GM15510 (cell line): ENCODE measurements around the gene ZNF469.

Experiments used
- POLR2A ChIP-seq: IDR thresholded peaks from 3 replicates; pipeline ENCODE4 v1.6.1; 2011; ENCODE audit warnings: borderline replicate concordance; ENCODE audit not compliant: insufficient read length; ENCODE audit errors: extremely low read depth

ZNF469 gene

DNA sequence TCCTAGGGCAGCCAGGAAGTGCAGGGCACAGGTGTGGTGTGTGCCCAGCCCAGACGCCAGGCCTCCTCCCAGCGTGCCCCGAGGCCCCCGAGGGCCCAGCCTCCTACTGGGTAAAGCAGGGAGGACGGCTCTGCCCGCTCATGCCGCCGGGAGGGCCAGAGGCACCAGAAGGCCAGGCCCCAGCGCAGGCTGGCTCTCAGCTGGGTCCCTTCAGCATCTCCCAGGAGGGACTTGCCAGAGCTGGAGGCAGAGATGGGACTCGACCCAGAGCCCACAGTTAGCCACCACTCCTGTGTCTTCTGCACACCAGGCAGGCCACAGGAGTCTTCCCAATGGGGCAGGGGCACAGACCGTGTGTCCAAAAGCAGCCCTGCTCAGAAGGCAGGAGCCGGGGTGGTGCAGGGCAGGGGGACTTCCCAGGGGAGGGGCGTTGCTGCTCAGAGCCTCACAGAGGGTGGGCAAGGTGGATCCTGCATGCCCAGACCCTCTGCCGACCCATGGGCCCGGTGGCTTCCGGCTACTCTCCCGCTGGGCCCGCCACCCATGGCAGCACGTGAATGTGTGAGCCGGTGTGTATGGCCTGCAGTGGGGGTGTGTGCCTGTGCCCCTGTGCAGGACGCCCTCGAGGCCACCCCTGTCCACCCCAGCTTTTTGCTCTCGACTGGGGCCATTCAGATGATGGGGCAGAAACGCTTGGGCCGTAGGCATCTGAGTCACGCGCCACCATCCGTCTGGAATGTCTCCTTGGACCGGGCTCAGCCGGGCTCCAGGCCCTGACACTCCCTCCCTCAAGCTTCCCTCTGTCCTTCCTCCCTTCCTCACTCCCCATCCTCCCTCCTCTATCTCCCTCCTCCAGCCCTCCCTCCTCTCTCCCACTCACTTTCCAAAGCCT, 5.7 kb upstream of the ZNF469 start:
- no peak for TF ChIP-seq POLR2A

DNA sequence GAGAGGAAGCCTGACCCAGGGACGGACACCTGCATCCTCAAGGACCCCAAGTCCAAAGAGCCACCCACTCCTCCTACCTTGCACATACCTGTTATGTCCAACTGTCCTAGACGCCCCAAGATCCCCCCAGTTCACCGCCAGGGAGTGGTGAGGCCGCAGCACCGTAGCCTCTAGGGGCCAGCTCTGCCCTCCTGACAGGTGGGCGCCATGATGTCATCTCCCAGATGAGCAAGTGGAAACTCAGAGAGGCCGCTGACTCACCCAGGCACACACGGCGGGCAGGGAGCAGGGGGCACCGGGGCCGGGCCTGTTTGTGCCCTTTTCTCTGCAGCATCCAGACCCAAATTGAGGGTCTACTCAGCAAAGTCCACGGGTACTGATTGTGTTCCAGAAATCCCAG, 4.8 kb upstream of the ZNF469 start:
- no peak for TF ChIP-seq POLR2A

DNA sequence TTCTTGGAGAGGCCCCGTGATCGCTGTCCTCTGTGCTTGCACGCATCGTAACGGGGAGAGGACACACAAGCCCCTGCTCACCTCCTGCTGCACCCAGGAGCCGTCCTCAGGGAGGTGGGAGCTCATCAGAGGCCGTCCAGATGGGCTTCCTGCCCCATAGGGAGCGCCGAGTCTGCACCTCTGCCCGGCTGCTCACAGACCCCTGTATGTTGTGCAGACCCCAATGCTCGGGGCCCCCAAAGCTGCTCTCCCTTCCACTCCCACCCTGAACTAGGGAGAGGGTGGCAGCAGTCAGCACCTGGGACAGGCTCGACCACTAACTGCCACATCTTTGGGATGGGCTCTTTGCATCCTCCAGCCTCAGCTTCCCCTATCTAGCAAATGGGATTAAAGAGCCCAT, 4.4 kb upstream of the ZNF469 start:
- TF ChIP-seq POLR2A = no peak

DNA sequence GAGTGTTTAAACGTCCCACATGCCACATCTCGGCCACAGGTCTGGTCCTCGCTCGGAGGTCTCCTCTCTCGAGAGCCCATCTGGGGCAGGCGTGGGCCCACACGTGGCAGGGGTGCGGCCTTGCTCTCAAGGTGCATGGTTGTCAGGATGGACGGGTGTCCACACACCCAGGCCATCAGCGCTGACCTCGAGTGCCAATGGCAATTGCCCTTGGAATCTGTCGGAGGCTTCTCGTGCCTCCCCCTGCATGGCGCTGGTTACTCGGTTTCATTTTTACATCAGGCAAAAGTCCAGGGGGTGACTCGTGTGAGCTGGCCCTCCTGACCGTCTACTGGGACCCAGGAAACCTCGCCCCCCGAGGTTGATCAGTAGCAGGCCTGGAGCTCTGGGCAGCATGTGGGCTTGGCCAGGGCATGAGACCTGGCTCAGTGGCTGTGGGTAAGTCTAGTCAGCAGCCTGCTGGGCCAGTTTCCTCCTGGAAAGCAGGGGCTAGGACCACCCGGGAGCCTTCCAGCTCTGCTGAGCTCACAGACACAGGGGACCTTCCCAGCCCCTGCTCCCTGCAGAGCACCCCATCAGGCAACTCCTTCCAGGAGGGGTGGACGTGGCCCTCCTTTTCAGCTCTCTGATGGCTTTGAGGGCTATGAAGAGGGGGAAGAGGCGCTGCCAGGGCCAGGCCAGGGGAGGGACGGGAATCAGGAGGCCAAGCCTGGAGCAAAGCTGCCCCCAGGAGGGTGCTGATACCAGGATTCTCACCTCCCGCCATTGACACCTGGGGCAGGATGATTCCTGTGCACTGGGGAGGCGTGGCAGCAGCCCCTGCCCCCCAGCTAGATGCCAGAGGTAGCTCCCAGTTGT, 3.7 kb upstream of the ZNF469 start:
- TF ChIP-seq POLR2A = no peak

DNA sequence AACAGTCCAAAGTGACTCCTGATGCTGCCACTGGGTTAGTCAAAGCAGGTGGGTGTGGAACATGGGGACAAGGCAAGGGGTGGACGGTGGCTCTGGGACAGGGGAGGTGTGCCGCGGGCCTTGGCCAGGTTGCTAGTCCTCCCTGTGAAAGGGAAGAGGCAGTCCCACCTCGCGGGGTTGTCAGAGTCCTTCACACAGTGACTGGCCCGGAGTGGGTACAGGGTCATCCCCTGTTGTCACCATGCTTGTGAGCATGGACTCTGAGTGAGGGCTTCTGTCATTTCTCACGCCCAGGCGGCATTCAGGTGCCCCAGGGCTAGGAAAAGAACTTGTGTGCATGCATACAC, 3.1 kb upstream of the ZNF469 start:
- TF ChIP-seq POLR2A = no peak

DNA sequence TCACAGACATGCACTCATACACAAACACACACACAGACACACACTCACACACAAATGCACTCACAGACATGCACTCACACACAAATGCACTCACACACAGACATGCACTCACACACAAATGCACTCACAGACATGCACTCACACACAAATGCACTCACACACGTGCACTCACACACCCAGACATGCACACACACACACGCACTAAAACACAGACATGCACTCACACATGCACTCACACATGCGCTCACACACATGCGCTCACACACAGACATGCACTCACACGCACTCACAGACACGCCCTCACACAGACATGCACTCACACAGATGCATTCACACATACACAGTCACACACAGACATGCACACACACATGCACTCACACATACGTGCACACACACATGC, 2.7 kb upstream of the ZNF469 start:
- TF ChIP-seq POLR2A = no peak

DNA sequence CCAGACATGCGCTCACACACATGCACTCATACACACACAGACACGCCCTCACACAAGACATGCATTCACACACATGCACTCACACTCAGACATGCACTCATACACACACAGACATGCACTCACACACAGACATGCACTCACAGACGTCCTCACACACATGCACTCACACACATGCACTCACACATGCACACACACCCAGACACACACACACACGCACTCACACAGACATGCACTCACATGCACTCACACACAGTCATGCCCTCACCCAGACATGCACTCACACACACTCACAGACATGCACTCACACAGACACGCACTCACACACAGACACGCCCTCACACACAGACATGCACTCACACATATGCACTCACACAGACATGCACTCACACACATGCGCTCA, 2.1 kb upstream of the ZNF469 start:
- no peak for TF ChIP-seq POLR2A

DNA sequence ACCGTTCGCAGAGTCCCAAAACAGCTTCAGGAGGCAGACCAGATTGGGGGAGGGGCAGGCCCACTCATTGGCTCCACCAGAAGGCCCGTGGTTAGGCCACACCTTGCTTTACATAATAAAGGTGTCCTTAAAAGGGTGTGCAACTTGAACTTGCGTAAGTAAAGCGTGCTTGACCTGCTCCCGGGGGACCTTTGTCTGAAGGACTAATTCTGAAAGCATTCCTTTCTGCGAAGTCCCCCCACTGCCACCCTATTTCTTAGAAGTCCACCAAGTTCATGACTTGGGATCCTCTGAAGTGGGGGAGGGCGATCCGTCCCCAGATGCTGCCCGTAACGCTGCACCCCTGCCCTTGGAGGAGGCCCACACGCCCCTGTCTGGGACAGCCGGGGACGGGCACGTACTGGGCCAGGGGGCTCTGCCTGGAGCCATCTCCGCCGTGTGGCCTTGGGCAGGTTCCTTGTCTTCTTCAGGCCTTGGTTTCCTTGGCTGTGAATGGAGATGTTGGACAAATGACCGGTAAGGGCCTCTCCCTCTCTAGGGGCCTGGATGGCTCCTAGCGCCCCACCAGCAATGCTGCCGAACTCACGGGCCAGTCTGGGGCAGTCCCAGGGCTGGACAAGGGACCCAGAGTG, 823 bp upstream of the ZNF469 start:
- no peak for TF ChIP-seq POLR2A

DNA sequence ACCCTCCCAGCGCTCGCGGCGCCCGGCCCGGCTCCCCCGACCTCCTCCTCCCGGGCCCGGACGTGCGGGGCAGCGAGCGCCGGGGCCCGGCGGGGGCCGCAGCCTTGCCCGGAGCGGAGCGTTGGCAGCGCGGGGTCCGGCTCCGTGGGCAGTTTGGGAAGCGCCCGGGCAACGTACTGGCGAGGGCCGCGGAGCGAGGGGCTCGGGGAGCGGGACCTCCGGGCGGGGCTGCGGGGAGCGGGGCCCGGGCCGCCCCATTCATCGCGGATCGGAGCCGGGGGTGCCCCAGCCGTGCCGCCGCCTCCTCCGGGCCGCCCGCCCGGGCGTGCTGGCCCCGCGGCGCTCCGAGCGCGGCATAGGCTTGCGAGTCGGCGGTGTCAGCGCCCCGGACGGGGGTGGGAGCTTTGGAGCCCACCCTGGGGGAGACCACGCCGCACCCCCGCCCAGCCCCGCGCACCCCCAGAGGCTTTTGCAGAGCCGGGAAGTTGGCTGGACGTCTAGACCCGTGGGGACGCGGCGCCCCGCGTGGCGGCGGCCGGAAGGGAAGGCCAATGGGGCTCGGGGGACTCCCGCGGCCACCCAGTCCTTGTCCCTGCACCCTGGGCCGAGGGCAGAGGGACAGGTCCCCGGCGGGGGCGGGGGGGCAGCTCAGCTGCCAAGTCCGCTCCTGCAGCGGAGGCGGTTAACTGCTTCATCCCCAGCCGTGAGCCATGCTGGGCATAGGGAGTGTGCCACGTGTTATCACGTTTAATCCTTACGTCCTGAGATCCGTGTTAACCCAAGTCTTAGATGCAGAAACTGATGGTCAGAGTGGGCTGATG, 852 bp downstream of the ZNF469 start:
- no peak for TF ChIP-seq POLR2A

DNA sequence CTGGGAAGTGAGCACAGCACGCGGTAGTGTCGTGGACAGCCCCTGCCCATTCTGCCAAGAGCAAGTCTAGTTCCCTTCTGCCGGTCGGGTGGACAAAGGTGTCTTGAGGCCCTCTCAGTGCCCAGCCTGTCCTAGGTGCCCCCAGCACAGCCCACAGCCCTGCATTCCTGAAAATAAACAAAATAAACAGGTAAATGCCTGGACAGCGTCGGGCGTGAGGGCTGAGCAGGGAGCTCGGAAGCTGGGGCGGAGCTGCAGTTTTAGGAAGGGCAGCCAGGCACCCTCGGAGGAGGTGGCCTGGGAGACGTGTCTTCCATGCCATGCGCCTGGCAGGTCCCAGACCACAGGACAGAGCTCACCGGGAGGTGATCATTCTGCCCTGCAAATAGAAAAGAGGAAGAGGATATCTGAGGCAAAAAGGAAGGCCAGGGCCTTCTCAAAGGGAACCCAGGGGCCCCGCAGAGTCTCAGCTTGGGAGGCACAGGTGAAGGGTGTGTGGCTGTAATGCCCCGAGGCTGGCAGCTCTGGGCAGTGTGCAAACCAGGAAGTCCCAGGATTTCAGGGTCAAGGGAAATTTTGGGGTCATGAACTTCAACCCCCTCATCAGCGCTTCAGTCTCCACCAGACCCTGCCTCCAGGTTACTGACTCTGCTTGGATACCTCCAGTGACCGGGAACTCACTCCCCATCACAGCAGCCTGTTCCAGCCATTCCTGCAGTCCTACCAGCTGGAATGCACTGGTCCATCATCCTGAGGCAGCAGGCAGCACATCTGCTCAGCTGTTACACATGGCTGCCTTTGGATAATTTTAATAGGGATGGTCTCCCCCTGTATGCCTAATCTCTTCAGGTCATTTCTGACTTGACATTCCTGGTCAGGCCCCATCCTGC, 1.7 kb downstream of the ZNF469 start:
- TF ChIP-seq POLR2A = no peak

DNA sequence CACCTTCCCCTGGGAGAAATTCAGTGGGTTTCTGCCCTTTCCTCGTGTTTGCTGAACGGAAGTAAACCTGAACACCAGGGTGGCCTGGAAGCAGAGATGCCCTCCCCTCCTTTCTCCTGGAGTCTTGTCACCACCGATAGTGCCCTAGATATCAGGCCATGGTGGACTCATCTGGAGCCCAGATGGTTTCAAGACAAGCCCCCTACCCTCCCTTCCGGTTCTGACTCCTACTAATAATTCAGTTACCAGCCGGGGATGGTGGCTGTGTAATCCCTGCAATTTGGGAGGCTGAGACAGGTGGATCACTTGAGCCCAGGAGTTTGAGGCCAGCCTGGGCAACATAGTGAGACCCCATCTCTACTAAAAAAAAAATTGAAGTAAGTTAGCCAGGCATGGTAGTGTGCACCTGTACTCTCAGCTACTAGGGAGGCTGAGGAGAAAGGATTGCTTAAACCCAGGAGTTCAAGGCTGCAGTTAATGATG, 2.4 kb downstream of the ZNF469 start:
- no peak for TF ChIP-seq POLR2A

DNA sequence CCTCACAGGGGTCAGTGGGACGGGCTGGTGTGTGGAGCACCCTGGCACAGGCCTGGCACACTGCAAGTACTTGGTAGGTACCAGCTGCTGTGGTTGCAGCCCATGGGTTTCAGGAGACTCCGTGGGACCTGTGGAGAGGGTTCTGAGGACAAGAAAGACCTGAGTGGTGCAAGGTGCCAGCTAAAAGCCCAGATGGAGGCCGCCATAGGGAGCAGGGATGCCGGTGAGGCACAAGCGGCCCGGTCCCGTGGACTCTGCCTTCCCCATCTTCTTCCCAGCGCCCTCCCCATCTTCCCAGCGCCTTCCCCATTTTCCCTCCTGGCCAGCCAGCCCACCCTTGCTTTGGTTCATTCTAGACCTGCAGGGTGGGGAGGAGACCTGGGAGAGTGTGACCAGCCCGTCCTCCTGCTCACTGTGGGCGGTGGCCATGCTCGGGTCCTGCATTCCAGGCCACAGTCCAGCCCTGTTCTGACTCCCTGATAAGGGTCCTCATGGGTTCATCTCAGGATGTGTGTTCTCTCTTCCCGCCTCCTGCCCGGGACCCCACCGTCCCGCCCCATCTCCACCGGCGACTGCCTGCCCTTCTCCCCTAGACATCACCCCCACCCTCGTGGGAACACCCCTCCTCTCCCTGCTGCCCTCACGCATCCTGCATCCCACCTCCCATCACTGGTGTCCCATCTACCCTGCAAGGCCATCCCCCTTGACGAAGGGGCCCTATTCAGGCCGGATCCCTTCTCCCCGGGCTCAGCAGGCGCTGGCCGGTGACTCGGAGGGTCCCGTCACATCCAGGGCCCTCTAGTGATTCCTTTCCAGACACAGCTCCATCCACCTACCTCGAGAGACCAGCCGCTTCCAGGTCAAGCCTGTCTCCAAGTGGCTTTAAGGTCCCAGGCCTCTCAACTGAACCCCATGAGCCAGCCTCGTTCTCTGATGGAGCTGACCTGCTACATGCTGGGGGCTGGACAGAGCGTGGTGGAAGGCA, 3.4 kb downstream of the ZNF469 start:
- TF ChIP-seq POLR2A = no peak
